ENCODE measurements around the gene ZNF12.

DNA sequence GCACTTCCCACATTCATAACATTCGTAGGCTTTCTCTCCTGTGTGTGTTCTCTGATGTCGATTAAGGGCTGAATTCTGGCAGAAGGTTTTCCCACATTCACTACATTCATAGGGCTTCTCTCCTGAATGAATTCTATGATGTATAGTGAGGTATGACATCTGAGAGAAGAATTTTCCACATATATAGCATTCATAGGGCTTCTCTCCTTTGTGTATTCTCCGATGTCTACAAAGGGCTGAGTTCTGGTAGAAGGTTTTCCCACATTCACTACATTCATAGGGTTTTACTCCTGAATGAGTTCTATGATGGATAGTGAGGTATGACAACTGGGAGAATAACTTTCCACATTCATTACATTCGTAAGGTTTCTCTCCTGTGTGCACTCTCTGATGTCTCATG, 15.6 kb downstream of the ZNF12 start:
- no peak for TF ChIP-seq TARDBP (IDR thresholded peaks at IDR 0.05)
- TF ChIP-seq LEF1 (IDR thresholded peaks at IDR 0.05; ENCODE audit: borderline replicate concordance), result no peak
- TF ChIP-seq NFRKB (IDR thresholded peaks at IDR 0.05), result peak; percentile 37; the same call in 1 of the 2 replicates
- TF ChIP-seq PKNOX1 (IDR thresholded peaks at IDR 0.05), result no peak
- no peak for TF ChIP-seq FOXA1 (IDR thresholded peaks at IDR 0.05)
- no peak for TF ChIP-seq ARNT (IDR thresholded peaks at IDR 0.05)
- TF ChIP-seq FOXM1 (IDR thresholded peaks at IDR 0.05; ENCODE audit: borderline replicate concordance), result no peak
- no peak for TF ChIP-seq SP1 (IDR thresholded peaks at IDR 0.05)
- no peak for TF ChIP-seq HDGF (IDR thresholded peaks at IDR 0.05; ENCODE audit: borderline replicate concordance)
- TF ChIP-seq L3MBTL2 (conservative IDR thresholded peaks at IDR 0.05), result no peak
- TF ChIP-seq ZNF384 (IDR thresholded peaks at IDR 0.05), result no peak
- TF ChIP-seq SUZ12 (IDR thresholded peaks at IDR 0.05), result no peak
